Keratinocyte (primary cell): ENCODE data around the gene COG5. TPM values are rescaled to one million over a fixed set of nuclear protein-coding genes. Genes with fewer than 3 reads are reported as not detected.

Experiments
- DNase-seq: peaks from one replicate; pipeline ENCODE4 v3.0.0-alpha.2; 2011; ENCODE audit warnings: low read depth, missing footprints, low spot score
- FAIRE-seq: peaks from 2 replicates; lab custom pipeline; 2011; peaks lifted over from hg19 to GRCh38; lab: Jason Lieb, UNC
- H2AFZ ChIP-seq: 2 replicates; pipeline ENCODE4 v1.6.0; 2012; ENCODE audit warnings: low read length, control low read depth, inconsistent platforms; ENCODE audit not compliant: control insufficient read depth
- H3K27ac ChIP-seq: 2 replicates; pipeline ENCODE4 v1.5.1; 2011; ENCODE audit warnings: low read length; ENCODE audit not compliant: control insufficient read depth, insufficient read depth
- H3K27me3 ChIP-seq: 3 replicates; pipeline ENCODE4 v1.6.0; 2011; ENCODE audit warnings: low read length; ENCODE audit not compliant: control insufficient read depth, insufficient read depth; ENCODE audit errors: extremely low read depth
- H3K36me3 ChIP-seq, 2 experiments: 2 replicates in 1 of 2; 3 replicates in 1 of 2; pipeline ENCODE4 v1.5.1; 2011; ENCODE audit warnings: low read length in 2 of 2, mild to moderate bottlenecking in 1 of 2; ENCODE audit not compliant: control insufficient read depth in 2 of 2, insufficient read depth in 2 of 2; ENCODE audit errors: extremely low read depth in 1 of 2
- H3K4me1 ChIP-seq: 3 replicates; pipeline ENCODE4 v1.5.1; 2011; ENCODE audit warnings: low read length; ENCODE audit not compliant: control insufficient read depth, insufficient read depth; ENCODE audit errors: extremely low read depth
- H3K4me2 ChIP-seq: 3 replicates; pipeline ENCODE4 v1.6.0; 2011; ENCODE audit warnings: low read depth, low read length; ENCODE audit not compliant: control insufficient read depth, insufficient read depth; ENCODE audit errors: extremely low read depth
- H3K4me3 ChIP-seq, 3 experiments: fragments of 200-600 bp in 1 of 3; sonication (generic) in 1 of 3; 2 replicates in 2 of 3; 3 replicates in 1 of 3; pipeline ENCODE4 v1.5.1; 2011 to 2016; ENCODE audit warnings: low read length in 3 of 3, mild to moderate bottlenecking in 3 of 3, control low read depth in 2 of 3, inconsistent platforms in 1 of 3, low read depth in 1 of 3, mixed read lengths in 1 of 3, mixed run types in 1 of 3, moderate library complexity in 1 of 3; ENCODE audit not compliant: control insufficient read depth in 2 of 3, insufficient read depth in 2 of 3; ENCODE audit errors: extremely low read depth in 1 of 3
- H3K79me2 ChIP-seq: 2 replicates; pipeline ENCODE4 v1.6.0; 2012; ENCODE audit warnings: low read length; ENCODE audit not compliant: control insufficient read depth, insufficient read depth
- H3K9ac ChIP-seq: 3 replicates; pipeline ENCODE4 v1.6.0; 2011; ENCODE audit warnings: low read length; ENCODE audit not compliant: control insufficient read depth, insufficient read depth; ENCODE audit errors: extremely low read depth
- H3K9me1 ChIP-seq: 3 replicates; pipeline ENCODE4 v1.6.0; 2011; ENCODE audit warnings: low read length; ENCODE audit not compliant: control insufficient read depth, insufficient read depth; ENCODE audit errors: extremely low read depth
- H3K9me3 ChIP-seq: 2 replicates; pipeline ENCODE4 v1.5.1; 2012; ENCODE audit warnings: low read depth, low read length; ENCODE audit not compliant: control insufficient read depth
- H4K20me1 ChIP-seq: 3 replicates; pipeline ENCODE4 v1.6.0; 2011; ENCODE audit warnings: low read length; ENCODE audit not compliant: control insufficient read depth, insufficient read depth; ENCODE audit errors: extremely low read depth
- EZH2 ChIP-seq: IDR thresholded peaks from one replicate; pipeline ENCODE4 v1.6.1; 2012; ENCODE audit warnings: inconsistent platforms, mild to moderate bottlenecking, low read length, moderate library complexity
- dilution Hi-C: fragments of 300-500 bp; cut with MboI; formaldehyde crosslinking; loops from one replicate; pipeline ENCODE4 v1.7.0; 2020; ENCODE audit warnings: low sequenced_read_pairs; ENCODE audit not compliant: extremely low pct_ligation_motif_present
- polyA plus RNA-seq, 5 experiments: library from polyadenylated mRNA; depleted of rRNA in 3 of 5; stranded (reverse) in 3 of 5; stranded (forward) in 1 of 5; unstranded in 1 of 5; fragments of >200 nt; gene quantifications; 1 replicate in 1 of 5; 2 replicates in 3 of 5; 3 replicates in 1 of 5; pipeline versions ENCODE4 v1.2.1 to v1.2.3, GENCODE V29; 2011 to 2012; ENCODE audit warnings: missing spikeins in 2 of 5, low read depth in 1 of 5, low replicate concordance in 1 of 5
- TF ChIP-seq, protein P1 (sequence below), 3 experiments: IDR thresholded peaks in 1 of 3; conservative IDR thresholded peaks in 1 of 3; optimal IDR thresholded peaks in 1 of 3; 2 replicates in 2 of 3; 3 replicates in 1 of 3; pipeline versions ENCODE3 to v1.5.1; 2011; ENCODE audit warnings: low read length in 3 of 3, mild to moderate bottlenecking in 3 of 3, moderate library complexity in 2 of 3, control low read depth in 1 of 3, inconsistent platforms in 1 of 3; ENCODE audit not compliant: insufficient read depth in 2 of 3; ENCODE audit errors: extremely low read depth in 1 of 3

The COG5 gene
- polyA plus RNA-seq, 1 donor (not counting 4 experiments of a cell fraction or from before 2014, with no cell fraction given) = 50.7 TPM

DNA sequence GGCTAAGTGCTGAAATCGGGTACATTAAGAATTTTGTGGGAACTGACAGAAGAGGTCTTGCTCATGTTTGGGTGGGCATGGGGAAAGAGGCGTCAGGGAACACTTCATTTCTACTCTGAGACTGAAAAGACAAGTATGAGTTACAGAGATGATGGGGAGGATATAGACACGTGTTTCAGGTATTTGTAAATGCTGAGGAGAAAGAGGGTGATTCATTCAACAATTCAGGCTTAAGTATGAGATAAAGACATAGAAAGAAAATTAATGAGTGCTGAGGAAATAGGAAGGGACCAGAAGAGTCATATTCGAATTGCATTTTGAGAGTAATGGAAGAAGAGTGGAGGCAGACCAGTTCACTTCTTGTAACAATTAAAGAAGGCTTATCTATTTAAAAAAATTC is 251.3 kb downstream of the COG5 start:
- H3K4me3 ChIP-seq = no peak overlapping the region
- H2AFZ ChIP-seq = no peak overlapping the region
- no peaks in the 10 kb centered on the region for H3K79me2 ChIP-seq
- dilution Hi-C loops = no loop called here
- H3K9me1 ChIP-seq = no peaks in the 10 kb centered on the region
- no peak for TF ChIP-seq EZH2
- TF ChIP-seq, protein P1, sequence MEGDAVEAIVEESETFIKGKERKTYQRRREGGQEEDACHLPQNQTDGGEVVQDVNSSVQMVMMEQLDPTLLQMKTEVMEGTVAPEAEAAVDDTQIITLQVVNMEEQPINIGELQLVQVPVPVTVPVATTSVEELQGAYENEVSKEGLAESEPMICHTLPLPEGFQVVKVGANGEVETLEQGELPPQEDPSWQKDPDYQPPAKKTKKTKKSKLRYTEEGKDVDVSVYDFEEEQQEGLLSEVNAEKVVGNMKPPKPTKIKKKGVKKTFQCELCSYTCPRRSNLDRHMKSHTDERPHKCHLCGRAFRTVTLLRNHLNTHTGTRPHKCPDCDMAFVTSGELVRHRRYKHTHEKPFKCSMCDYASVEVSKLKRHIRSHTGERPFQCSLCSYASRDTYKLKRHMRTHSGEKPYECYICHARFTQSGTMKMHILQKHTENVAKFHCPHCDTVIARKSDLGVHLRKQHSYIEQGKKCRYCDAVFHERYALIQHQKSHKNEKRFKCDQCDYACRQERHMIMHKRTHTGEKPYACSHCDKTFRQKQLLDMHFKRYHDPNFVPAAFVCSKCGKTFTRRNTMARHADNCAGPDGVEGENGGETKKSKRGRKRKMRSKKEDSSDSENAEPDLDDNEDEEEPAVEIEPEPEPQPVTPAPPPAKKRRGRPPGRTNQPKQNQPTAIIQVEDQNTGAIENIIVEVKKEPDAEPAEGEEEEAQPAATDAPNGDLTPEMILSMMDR (optimal IDR thresholded peaks at IDR 0.05 in 1 of 3, IDR thresholded peaks at IDR 0.05 in 1 of 3, conservative IDR thresholded peaks at IDR 0.05 in 1 of 3; ENCODE audit: extremely low read depth in 1 of 3, insufficient read depth in 2 of 3, low read length in 3 of 3) = no peak
- H3K27me3 ChIP-seq = no peaks in the 10 kb centered on the region
- FAIRE-seq (no peak), DNase-seq (no peak)
- H4K20me1 ChIP-seq = no peaks in the 10 kb centered on the region
- no peak overlapping the region for H3K4me2 ChIP-seq
- no peaks in the 10 kb centered on the region for H3K36me3 ChIP-seq
- H3K4me1 ChIP-seq = peaks cover 2% of the 10 kb centered on the region
- H3K9me3 ChIP-seq = no peaks in the 10 kb centered on the region
- no peak overlapping the region for H3K27ac ChIP-seq
- H3K9ac ChIP-seq = no peak overlapping the region

DNA sequence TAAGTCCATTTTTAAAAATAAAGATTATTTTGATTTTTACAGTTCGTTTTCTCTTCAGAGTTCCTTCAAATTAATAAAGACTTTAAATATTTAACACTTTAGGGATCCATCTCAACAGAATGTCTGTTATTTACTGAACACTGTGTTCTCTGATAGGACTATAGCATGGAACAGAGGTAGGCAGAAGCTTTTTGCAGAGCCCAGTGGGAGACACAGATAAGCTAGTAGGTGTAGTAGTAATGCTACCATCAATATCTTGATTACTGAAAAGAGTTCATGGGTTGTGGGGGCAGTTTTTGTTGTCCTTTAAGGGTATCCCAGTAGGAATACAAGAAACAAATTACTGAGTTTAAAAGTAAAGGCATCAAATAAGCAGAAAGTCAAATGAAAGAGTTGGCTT is 254.4 kb downstream of the COG5 start:
- peaks cover 0 to 3% of the 10 kb centered on the region in 2 experiments for H3K36me3 ChIP-seq
- H3K4me1 ChIP-seq = peaks cover 2% of the 10 kb centered on the region
- dilution Hi-C loops = no loop called here
- H4K20me1 ChIP-seq = no peaks in the 10 kb centered on the region
- peaks cover 2% of the 10 kb centered on the region for H3K9me1 ChIP-seq
- H3K9ac ChIP-seq = no peak overlapping the region
- H3K4me3 ChIP-seq = no peak overlapping the region
- H3K27ac ChIP-seq = no peak overlapping the region
- no peak for FAIRE-seq
- H3K27me3 ChIP-seq = no peaks in the 10 kb centered on the region
- H3K4me2 ChIP-seq = no peak overlapping the region
- no peak for DNase-seq
- no peak overlapping the region for H2AFZ ChIP-seq
- no peaks in the 10 kb centered on the region for H3K79me2 ChIP-seq
- TF ChIP-seq, protein P1 (optimal IDR thresholded peaks at IDR 0.05 in 1 of 3, IDR thresholded peaks at IDR 0.05 in 1 of 3, conservative IDR thresholded peaks at IDR 0.05 in 1 of 3; ENCODE audit: extremely low read depth in 1 of 3, insufficient read depth in 2 of 3, low read length in 3 of 3) = no peak
- TF ChIP-seq EZH2 = no peak
- H3K9me3 ChIP-seq = no peaks in the 10 kb centered on the region
